SK-N-MC (cell line): Measurements from ENCODE around the gene C9orf50.

Source experiments
- EZH2 ChIP-seq: fragments of 200-600 bp; sonication (generic); IDR thresholded peaks from one replicate; pipeline ENCODE4 v1.6.1; 2017; ENCODE audit warnings: antibody characterized with exemption
- FOXP2 ChIP-seq: optimal IDR thresholded peaks from 2 replicates; pipeline ENCODE3; 2011; ENCODE audit warnings: mild to moderate bottlenecking, moderate library complexity; ENCODE audit not compliant: insufficient read depth; ENCODE audit errors: extremely low read length, control extremely low read depth

GRCh38 chr9:129647635-129648034 lies 26.7 kb upstream of the C9orf50 start:
- TF ChIP-seq FOXP2 (no peak), EZH2 (no peak)
